GM18909 (cell line): ENCODE results near the gene ZNF569.

Experiments
- ATAC-seq: cut with Tn5 transposase; IDR thresholded peaks from one replicate; pipeline ENCODE4 v1.9.1; 2021; ENCODE audit warnings: mild to moderate bottlenecking; ENCODE audit not compliant: unreplicated experiment, poor library complexity

Gene ZNF569

DNA sequence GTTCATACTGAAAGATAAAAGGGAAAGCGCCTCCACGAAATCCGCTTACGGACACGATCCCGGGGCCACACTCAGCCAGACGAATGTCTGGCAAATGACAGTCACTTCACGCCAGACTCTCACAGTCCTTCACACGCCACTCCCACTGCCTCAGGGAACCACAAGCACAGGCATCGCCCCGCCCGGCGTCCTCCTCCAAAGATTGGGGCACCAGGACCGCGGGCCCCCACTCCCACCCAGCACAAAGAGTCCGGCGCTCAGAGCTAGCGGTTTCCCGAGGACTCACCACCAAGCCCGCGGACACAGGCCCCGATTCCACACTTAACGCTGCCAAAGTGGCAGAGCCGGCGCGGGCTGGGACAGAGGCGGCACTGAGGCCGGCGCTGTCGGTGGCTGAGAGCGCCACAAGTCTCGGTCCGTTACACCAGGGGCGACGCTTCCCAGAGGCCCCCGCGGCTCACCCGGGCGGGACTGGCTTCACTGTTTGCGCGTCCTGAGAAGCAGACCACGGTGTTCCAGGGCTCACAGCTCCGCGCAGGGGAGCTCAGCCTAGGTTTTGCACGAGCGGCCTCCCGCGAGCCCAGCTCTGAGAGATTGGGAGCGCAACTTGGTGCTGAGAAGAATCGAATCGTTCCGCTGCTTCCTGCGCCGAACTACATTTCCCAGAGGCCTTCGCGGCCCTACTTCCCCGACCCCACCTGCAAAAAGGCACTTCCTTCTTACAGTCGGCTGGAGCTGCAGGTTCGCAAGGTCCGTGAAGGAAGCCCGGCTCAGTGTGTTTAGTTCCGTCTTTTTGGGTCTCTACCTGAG, at the start of gene ZNF569:
ZNF569 (minus strand) TSS at position 647 of the 810 bp plus-strand sequence. CDS start 22,523 bp downstream, outside the sequence.
- ATAC-seq: peak; percentile 69

DNA sequence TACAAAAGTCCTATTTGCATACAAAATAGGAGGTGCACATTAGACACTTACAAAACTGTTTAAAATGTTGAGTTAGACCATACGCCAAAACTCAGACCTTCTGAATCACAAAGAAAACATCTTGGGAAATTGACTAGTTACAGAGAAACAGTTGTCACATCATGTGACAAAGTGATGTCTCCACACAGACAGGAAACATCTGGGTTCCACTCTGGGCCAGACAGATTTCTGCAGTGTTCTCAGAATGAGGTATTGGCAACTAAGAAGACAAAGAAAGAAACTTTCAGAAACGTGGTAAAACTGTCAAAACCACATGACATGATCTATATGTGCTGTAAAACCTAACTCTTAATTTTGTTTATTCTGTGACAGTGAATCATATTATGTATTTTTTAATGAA, 46.2 kb upstream of the ZNF569 start:
- no peak for ATAC-seq

DNA sequence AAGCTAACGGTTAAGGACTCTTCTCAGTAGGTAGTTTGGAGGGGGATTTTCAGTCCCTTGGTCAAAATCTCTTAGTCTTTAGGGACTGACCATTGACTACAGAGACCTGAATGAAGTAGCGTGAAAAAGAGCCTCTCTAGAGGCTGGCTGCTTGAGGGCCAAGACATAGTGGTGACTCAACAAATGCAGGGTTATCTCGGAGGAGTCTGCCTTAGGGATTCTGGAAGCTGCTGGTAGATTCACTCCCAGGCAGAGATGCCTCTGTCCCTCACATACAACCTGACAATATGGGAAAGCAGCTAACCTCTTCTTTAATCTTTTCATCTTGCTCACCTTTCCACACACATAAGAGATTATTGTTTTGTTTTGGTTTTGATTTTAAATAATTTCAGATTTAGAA, 44.6 kb upstream of the ZNF569 start:
- no peak for ATAC-seq

- ATAC-seq: no peak
Measured at GRCh38 chr19:37511186-37511585, 43.9 kb upstream of the ZNF569 start.

GRCh38 chr19:37507167-37507464, 39.9 kb upstream of the ZNF569 start:
- no peak for ATAC-seq

DNA sequence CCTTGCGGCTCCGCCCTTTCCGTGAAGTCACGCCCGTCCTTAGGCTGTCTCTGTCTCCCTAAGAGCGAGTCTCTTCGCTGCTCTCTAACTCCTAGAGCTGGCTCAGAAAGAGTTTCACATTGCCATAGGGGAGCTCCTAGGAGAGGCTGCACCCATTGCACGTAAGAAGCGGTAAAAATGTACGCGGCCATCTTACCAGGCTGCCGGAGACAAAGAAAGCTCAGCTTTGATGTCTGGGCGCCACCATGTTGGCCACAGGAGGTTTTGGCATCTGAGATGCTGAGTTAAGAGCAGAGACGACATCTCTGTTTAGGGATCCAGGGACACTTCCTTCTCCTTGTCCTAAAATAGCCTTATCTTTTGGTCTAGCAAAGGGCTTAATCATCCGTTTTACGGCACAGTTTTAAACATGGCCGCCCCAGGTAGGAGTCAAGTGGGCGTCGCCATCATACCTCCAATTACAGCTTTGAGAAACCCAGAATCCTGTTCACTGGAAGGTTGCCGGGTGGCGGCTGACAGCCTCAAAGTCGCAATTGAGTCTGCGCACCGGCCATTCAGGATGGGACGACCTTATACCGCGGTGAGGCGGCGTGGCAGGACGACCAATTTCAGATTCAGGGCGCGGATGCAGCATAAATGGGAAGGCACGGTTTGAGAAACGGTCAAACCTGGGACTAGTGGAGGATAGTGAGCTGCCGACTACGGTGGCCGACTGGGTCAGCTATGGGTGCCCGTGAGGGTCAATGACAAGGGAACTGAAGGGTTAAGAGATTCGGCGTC, 39.3 kb upstream of the ZNF569 start, which contains the start of gene ZNF793:
ZNF793 (plus strand) TSS at position 553 of the 780 bp plus-strand sequence. CDS start 16,501 bp downstream, outside the sequence.
- ATAC-seq: peak; percentile 65

GRCh38 chr19:37505958-37506386, 38.7 kb upstream of the ZNF569 start:
- no peak for ATAC-seq

GRCh38 chr19:37492213-37492612, 25.0 kb upstream of the ZNF569 start:
- ATAC-seq: no peak

DNA sequence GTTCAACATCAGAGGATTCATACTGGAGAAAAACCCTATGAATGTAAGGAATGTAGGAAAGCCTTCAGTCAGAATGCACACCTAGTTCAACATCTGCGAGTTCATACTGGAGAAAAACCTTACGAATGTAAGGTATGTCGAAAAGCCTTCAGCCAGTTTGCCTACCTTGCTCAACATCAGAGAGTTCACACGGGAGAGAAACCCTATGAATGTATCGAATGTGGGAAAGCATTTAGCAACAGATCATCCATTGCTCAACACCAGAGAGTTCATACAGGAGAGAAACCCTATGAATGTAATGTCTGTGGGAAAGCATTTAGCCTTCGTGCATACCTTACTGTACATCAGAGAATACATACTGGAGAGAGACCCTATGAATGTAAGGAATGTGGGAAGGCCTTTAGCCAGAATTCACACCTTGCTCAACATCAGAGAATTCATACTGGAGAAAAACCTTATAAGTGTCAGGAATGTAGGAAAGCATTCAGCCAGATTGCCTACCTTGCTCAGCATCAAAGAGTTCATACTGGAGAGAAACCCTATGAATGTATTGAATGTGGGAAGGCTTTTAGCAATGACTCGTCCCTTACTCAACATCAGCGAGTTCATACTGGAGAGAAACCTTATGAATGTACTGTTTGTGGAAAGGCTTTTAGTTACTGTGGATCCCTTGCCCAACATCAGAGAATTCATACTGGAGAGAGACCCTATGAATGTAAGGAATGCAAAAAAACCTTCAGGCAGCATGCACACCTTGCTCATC, 17.3 kb upstream of the ZNF569 start:
- ATAC-seq: no peak

- no peak for ATAC-seq
Measured at GRCh38 chr19:37472165-37472564, 4.9 kb upstream of the ZNF569 start.

- no peak for ATAC-seq
Measured at GRCh38 chr19:37470216-37470615, 3.0 kb upstream of the ZNF569 start.

DNA sequence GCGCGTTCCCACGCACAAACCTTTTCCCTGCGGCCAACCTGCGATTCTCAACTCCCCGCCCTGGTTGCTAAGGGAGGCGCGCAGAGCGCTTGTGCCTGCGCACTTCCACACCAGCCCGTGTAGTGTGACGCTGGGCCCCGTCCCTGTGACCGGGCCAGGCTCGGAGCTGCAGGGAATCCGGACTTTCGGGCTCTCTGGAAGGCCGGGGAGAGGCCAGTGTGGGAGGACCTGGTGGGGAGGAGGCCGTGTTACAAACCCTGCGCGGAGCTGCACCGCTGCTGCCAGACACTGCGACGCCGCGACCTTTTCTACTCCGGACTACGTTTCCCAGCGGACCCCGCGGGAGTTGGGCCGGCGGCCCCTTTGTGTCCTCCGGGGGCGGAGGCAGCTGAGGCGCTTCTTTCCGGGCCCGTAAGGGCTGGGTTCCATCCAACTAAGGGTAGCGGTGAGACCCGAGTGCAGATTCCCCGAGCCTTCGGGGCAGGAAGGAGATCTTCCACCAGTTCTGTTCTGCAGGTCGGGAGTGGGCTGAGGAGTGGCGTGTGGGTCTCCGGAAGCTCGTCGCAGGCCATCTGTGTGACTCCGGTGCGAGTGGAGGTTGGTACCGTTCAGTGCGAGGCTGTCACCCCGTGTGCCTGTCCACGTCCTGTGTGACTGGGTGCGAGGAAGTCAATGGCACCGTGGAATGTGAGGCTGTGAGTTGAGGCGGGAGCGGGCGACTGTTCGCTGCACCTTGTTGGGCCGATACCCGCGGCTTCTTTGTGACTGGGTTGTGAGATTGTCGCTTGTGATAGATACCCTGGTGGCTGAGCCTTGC, 1.9 kb upstream of the ZNF569 start, which contains the start of gene ZNF570:
ZNF570 (plus strand) TSS at position 396 of the 817 bp plus-strand sequence. CDS start 999 bp downstream, outside the sequence.
- ATAC-seq: peak; percentile 70

DNA sequence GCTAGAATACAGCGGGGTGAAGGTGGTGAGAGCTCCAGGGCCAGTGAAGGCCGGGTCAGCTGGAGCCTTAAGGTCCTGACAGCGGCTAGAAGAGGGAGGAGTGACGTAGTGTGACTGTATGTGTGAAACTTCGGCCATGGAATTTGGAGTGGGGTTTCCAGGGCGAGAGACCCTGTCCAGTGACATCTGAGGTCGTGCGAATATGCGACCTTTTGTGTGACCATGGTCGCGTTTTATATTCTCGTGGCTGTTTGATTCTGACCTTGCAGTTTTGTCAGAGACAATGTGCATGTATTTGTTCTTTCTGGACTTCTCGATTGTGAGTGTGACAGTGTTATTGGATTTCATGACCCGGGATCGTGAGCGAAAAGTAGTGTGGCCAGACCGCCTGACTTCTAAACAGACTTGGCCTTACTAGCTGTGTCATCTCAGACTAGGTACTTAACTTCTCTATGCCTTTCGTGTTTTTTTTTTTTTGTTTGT, 405 bp upstream of the ZNF569 start:
- ATAC-seq: no peak

GRCh38 chr19:37466277-37466797, 907 bp downstream of the ZNF569 start:
- no peak for ATAC-seq

DNA sequence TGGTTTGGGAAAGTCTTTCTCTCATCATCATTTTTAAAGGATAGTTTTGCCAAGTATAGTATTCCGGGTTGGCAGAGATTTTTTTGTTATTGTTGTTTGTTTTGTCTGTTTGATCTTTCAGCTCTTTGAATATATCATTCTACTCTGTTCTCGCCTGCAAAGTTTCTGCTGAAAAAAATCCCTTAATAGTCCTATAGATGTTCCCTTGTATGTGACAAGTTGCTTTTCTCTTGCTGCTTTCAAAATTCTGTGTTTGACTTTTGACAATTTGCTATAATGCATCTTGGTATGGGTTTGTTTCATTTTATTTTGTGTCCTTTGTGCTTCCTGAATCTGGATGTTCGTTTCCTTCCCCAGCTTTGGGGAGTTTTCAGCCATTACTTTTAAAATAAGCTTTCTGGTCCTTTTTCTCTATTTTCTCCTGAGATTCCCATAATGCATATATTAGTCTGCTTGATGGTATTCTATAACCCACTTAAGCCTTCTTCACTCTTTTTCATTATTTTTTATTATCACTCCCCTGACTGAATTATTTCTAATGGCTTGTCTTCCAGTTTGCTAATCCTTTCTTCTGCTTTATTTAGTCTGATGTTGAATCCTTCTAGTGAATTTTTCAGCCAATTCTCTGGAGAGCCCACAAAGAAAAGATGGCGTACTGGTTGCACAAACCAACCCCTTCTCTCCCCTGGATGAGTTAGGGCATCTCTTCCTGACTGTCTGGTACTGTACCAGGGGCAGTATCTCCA, 14.6 kb downstream of the ZNF569 start:
- no peak for ATAC-seq

- ATAC-seq: no peak
Measured at GRCh38 chr19:37413313-37414084, 53.7 kb downstream of the ZNF569 start.

DNA sequence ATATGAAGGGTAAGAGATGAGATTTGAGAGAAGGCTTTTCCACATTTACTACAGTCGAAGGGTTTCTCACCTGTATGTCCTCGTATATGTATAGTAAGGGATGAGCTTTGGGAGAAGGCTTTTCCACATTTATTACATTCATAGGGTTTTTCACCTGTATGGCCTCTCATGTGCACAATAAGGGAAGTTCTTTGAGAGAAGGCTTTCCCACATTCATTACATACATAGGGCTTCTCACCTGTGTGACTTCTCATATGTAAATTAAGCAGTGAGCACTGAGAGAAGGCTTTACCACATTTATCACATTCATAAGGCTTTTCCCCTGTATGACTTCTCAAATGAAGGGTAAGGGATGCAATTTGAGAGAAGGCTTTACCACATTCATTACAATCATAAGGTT, 54.5 kb downstream of the ZNF569 start:
- ATAC-seq: no peak
